GM23338 (cell line): ENCODE results near the gene EFR3B.

Experiments used
- CREB1 ChIP-seq: fragments of 250-450 bp; sonication (Bioruptor Pico); IDR thresholded peaks from 2 replicates; pipeline ENCODE4 v1.5.0; 2020; ENCODE audit warnings: low read depth, mild to moderate bottlenecking, moderate library complexity
- EZH2 ChIP-seq: fragments of 200-600 bp; sonication (generic); IDR thresholded peaks from one replicate; pipeline ENCODE4 v1.8.0; 2017; ENCODE audit warnings: antibody characterized with exemption, mild to moderate bottlenecking, low read depth; ENCODE audit not compliant: unreplicated experiment
- NANOG ChIP-seq: IDR thresholded peaks from 2 replicates; pipeline ENCODE4 v1.6.1; 2016; ENCODE audit warnings: antibody characterized with exemption, borderline replicate concordance
- POLR2AphosphoS5 ChIP-seq: IDR thresholded peaks from 2 replicates; pipeline ENCODE4 v1.6.1; 2016; ENCODE audit warnings: antibody characterized with exemption, low read depth
- STAT1 ChIP-seq: IDR thresholded peaks from one replicate; pipeline ENCODE4 v1.6.1; 2016; ENCODE audit warnings: antibody characterized with exemption; ENCODE audit not compliant: unreplicated experiment
- ZNF114 ChIP-seq: fragments of 250-450 bp; sonication (Bioruptor Pico); IDR thresholded peaks from 2 replicates; pipeline ENCODE4 v1.5.0; 2020; ENCODE audit warnings: mild to moderate bottlenecking, moderate library complexity
- TF ChIP-seq, protein P1 (sequence below), 2 experiments: fragments of 200-600 bp in 1 of 2; sonication (generic) in 1 of 2; conservative IDR thresholded peaks; 2 replicates each; pipeline versions ENCODE4 v1.5.1 to v1.6.1; 2016 to 2017; ENCODE audit warnings: antibody characterized with exemption in 2 of 2, low read depth in 2 of 2, mild to moderate bottlenecking in 2 of 2, moderate library complexity in 1 of 2
- TF ChIP-seq, protein P2 (sequence below): IDR thresholded peaks from one replicate; pipeline ENCODE4 v1.6.1; 2018; ENCODE audit warnings: antibody characterized with exemption; ENCODE audit not compliant: unreplicated experiment
- TF ChIP-seq, protein P3 (sequence below): fragments of 250-450 bp; sonication (Bioruptor Pico); IDR thresholded peaks from 2 replicates; pipeline ENCODE4 v1.5.0; 2020; ENCODE audit warnings: mild to moderate bottlenecking, moderate library complexity

DNA sequence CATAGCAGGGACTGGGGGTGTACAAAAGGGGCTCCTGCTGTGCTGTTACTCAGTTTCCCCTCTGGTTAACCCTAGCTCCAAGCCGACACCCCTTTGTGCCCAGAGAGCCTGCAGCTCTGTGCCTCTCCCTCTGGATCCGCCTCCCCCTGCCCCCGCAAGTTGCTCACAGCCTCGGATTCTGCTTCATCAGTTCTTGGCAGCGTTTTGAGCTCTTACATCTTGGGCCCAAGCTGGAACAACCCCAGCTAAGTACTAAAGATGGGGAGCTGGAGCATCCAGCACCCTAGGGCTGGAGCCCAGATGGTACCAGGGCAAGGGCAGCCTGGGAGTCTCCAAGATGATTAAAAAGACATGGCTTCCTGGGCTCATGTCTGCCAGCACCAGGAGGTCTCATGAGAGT lies 85.8 kb downstream of the EFR3B start:
- TF ChIP-seq, protein P1, sequence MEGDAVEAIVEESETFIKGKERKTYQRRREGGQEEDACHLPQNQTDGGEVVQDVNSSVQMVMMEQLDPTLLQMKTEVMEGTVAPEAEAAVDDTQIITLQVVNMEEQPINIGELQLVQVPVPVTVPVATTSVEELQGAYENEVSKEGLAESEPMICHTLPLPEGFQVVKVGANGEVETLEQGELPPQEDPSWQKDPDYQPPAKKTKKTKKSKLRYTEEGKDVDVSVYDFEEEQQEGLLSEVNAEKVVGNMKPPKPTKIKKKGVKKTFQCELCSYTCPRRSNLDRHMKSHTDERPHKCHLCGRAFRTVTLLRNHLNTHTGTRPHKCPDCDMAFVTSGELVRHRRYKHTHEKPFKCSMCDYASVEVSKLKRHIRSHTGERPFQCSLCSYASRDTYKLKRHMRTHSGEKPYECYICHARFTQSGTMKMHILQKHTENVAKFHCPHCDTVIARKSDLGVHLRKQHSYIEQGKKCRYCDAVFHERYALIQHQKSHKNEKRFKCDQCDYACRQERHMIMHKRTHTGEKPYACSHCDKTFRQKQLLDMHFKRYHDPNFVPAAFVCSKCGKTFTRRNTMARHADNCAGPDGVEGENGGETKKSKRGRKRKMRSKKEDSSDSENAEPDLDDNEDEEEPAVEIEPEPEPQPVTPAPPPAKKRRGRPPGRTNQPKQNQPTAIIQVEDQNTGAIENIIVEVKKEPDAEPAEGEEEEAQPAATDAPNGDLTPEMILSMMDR (conservative IDR thresholded peaks at IDR 0.05; ENCODE audit: low read depth in 2 of 2), result no peak
- TF ChIP-seq EZH2 (no peak), POLR2AphosphoS5 (no peak), CREB1 (CRISPR knock-in tag) (no peak), STAT1 (no peak), NANOG (no peak), ZNF114 (CRISPR knock-in tag) (no peak)
- TF ChIP-seq, protein P2, sequence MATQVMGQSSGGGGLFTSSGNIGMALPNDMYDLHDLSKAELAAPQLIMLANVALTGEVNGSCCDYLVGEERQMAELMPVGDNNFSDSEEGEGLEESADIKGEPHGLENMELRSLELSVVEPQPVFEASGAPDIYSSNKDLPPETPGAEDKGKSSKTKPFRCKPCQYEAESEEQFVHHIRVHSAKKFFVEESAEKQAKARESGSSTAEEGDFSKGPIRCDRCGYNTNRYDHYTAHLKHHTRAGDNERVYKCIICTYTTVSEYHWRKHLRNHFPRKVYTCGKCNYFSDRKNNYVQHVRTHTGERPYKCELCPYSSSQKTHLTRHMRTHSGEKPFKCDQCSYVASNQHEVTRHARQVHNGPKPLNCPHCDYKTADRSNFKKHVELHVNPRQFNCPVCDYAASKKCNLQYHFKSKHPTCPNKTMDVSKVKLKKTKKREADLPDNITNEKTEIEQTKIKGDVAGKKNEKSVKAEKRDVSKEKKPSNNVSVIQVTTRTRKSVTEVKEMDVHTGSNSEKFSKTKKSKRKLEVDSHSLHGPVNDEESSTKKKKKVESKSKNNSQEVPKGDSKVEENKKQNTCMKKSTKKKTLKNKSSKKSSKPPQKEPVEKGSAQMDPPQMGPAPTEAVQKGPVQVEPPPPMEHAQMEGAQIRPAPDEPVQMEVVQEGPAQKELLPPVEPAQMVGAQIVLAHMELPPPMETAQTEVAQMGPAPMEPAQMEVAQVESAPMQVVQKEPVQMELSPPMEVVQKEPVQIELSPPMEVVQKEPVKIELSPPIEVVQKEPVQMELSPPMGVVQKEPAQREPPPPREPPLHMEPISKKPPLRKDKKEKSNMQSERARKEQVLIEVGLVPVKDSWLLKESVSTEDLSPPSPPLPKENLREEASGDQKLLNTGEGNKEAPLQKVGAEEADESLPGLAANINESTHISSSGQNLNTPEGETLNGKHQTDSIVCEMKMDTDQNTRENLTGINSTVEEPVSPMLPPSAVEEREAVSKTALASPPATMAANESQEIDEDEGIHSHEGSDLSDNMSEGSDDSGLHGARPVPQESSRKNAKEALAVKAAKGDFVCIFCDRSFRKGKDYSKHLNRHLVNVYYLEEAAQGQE, result no peak
- TF ChIP-seq, protein P3, sequence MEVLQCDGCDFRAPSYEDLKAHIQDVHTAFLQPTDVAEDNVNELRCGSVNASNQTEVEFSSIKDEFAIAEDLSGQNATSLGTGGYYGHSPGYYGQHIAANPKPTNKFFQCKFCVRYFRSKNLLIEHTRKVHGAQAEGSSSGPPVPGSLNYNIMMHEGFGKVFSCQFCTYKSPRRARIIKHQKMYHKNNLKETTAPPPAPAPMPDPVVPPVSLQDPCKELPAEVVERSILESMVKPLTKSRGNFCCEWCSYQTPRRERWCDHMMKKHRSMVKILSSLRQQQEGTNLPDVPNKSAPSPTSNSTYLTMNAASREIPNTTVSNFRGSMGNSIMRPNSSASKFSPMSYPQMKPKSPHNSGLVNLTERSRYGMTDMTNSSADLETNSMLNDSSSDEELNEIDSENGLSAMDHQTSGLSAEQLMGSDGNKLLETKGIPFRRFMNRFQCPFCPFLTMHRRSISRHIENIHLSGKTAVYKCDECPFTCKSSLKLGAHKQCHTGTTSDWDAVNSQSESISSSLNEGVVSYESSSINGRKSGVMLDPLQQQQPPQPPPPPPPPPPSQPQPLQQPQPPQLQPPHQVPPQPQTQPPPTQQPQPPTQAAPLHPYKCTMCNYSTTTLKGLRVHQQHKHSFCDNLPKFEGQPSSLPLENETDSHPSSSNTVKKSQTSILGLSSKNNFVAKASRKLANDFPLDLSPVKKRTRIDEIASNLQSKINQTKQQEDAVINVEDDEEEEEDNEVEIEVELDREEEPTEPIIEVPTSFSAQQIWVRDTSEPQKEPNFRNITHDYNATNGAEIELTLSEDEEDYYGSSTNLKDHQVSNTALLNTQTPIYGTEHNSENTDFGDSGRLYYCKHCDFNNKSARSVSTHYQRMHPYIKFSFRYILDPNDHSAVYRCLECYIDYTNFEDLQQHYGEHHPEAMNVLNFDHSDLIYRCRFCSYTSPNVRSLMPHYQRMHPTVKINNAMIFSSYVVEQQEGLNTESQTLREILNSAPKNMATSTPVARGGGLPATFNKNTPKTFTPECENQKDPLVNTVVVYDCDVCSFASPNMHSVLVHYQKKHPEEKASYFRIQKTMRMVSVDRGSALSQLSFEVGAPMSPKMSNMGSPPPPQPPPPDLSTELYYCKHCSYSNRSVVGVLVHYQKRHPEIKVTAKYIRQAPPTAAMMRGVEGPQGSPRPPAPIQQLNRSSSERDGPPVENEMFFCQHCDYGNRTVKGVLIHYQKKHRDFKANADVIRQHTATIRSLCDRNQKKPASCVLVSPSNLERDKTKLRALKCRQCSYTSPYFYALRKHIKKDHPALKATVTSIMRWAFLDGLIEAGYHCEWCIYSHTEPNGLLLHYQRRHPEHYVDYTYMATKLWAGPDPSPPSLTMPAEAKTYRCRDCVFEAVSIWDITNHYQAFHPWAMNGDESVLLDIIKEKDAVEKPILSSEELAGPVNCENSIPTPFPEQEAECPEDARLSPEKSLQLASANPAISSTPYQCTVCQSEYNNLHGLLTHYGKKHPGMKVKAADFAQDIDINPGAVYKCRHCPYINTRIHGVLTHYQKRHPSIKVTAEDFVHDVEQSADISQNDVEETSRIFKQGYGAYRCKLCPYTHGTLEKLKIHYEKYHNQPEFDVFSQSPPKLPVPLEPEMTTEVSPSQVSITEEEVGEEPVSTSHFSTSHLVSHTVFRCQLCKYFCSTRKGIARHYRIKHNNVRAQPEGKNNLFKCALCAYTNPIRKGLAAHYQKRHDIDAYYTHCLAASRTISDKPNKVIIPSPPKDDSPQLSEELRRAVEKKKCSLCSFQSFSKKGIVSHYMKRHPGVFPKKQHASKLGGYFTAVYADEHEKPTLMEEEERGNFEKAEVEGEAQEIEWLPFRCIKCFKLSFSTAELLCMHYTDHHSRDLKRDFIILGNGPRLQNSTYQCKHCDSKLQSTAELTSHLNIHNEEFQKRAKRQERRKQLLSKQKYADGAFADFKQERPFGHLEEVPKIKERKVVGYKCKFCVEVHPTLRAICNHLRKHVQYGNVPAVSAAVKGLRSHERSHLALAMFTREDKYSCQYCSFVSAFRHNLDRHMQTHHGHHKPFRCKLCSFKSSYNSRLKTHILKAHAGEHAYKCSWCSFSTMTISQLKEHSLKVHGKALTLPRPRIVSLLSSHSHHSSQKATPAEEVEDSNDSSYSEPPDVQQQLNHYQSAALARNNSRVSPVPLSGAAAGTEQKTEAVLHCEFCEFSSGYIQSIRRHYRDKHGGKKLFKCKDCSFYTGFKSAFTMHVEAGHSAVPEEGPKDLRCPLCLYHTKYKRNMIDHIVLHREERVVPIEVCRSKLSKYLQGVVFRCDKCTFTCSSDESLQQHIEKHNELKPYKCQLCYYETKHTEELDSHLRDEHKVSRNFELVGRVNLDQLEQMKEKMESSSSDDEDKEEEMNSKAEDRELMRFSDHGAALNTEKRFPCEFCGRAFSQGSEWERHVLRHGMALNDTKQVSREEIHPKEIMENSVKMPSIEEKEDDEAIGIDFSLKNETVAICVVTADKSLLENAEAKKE, result no peak
